ENCODE measurements around the gene CNTN3.

The CNTN3 gene

GRCh38 chr3:74633021-74633420, 18.6 kb upstream of the CNTN3 start:
- TF ChIP-seq, protein P1, sequence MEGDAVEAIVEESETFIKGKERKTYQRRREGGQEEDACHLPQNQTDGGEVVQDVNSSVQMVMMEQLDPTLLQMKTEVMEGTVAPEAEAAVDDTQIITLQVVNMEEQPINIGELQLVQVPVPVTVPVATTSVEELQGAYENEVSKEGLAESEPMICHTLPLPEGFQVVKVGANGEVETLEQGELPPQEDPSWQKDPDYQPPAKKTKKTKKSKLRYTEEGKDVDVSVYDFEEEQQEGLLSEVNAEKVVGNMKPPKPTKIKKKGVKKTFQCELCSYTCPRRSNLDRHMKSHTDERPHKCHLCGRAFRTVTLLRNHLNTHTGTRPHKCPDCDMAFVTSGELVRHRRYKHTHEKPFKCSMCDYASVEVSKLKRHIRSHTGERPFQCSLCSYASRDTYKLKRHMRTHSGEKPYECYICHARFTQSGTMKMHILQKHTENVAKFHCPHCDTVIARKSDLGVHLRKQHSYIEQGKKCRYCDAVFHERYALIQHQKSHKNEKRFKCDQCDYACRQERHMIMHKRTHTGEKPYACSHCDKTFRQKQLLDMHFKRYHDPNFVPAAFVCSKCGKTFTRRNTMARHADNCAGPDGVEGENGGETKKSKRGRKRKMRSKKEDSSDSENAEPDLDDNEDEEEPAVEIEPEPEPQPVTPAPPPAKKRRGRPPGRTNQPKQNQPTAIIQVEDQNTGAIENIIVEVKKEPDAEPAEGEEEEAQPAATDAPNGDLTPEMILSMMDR (IDR thresholded peaks at IDR 0.05; ENCODE audit: borderline replicate concordance, control extremely low read depth, extremely low read depth, insufficient read depth, missing control alignments) = no peak
- in situ Hi-C loops (cut with MboI; ENCODE audit: low sequenced_read_pairs, unreplicated experiment) = no loop called here
- no peak for DNase-seq (ENCODE audit: low spot score)

- in situ Hi-C loops (cut with MboI; ENCODE audit: low sequenced_read_pairs, unreplicated experiment) = no loop called here
- TF ChIP-seq, protein P1 (IDR thresholded peaks at IDR 0.05; ENCODE audit: borderline replicate concordance, control extremely low read depth, extremely low read depth, insufficient read depth, missing control alignments) = no peak
- DNase-seq (ENCODE audit: low spot score) = no peak
Observed at GRCh38 chr3:74631351-74632140, 17.1 kb upstream of the CNTN3 start.

GRCh38 chr3:74630602-74631001, 16.1 kb upstream of the CNTN3 start:
- in situ Hi-C loops (cut with MboI; ENCODE audit: low sequenced_read_pairs, unreplicated experiment) = no loop called here
- TF ChIP-seq, protein P1 (IDR thresholded peaks at IDR 0.05; ENCODE audit: borderline replicate concordance, control extremely low read depth, extremely low read depth, insufficient read depth, missing control alignments) = no peak
- no peak for DNase-seq (ENCODE audit: low spot score)

DNA sequence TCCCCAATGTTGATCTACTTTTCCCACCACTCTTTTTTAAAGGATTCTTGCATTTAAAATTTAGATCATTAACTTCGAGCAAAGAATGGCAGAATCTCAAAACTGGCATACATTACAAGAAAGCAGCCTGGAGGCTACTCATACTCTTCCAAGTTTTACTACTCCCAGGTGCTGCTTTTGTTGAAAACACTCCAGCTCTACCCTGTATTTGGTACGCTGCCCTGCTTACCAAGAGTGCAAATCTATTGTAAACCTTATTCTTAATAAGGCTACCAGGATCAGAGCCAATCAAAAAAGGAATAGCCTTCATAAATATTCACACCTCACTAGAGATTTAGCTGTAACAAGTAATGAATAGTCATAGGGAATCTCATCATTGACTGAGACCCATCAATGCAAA, 11.6 kb upstream of the CNTN3 start:
- TF ChIP-seq, protein P1 (IDR thresholded peaks at IDR 0.05; ENCODE audit: borderline replicate concordance, control extremely low read depth, extremely low read depth, insufficient read depth, missing control alignments) = no peak
- in situ Hi-C loops (cut with MboI; ENCODE audit: low sequenced_read_pairs, unreplicated experiment) = no loop called here
- DNase-seq (ENCODE audit: low spot score) = no peak

DNA sequence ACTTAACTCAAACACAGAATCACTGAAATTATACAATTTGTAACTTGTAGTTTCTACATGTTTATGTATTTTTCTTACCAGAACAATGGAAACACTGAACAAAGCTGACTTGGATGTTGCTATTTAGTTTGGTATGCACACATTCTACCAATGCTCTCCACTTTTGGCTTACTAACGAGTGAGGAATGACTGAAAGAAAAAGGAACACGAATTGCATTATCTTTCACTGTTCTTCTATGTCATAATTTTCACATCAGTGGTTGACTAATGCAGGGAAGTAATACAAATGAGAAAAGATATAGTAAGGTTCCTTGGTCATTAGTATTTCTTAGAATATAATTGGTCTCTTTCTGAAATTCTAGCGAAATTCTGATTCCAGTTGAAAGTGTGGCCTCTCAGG, 9.8 kb upstream of the CNTN3 start:
- TF ChIP-seq, protein P1 (IDR thresholded peaks at IDR 0.05; ENCODE audit: borderline replicate concordance, control extremely low read depth, extremely low read depth, insufficient read depth, missing control alignments) = no peak
- in situ Hi-C loops (cut with MboI; ENCODE audit: low sequenced_read_pairs, unreplicated experiment) = no loop called here
- no peak for DNase-seq (ENCODE audit: low spot score)

DNA sequence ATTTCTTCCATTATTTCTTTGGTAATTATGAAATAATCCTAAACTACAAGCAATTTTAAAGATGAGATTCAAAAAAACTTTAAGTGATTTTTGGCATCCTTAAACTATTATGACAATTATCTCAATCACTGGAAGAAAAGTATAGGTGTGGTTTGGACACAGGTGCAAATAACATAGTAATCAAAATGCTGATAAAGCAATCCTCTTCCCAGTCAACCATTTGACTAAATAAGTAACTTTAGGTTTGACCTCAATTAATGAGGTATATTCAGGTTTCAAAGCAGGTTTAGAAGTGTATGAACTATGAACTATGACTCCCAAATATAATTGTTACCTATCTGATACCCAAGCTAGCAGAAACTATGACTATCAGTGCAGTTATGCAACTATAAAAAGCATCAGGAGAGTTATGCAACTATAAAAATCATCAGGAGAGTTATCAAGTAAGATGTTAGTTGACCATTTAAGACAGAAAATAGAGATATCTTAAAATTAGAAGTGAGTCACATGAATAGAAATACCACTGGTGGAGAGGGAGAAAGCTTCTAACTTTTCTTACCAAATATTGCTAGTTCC, 8.9 kb upstream of the CNTN3 start:
- TF ChIP-seq, protein P1 (IDR thresholded peaks at IDR 0.05; ENCODE audit: borderline replicate concordance, control extremely low read depth, extremely low read depth, insufficient read depth, missing control alignments) = no peak
- in situ Hi-C loops (cut with MboI; ENCODE audit: low sequenced_read_pairs, unreplicated experiment) = no loop called here
- no peak for DNase-seq (ENCODE audit: low spot score)

Measured in GM13976 (cell line).